A204.1 (cell line): ENCODE measurements around the gene FGF1.

ENCODE experiments used
- FAIRE-seq: peaks from 2 replicates; lab custom pipeline; 2012; peaks lifted over from hg19 to GRCh38; lab: Jason Lieb, UNC

Gene FGF1

GRCh38 chr5:142572006-142572405, 113.9 kb downstream of the FGF1 start:
- FAIRE-seq: no peak

GRCh38 chr5:142571371-142571770, 114.5 kb downstream of the FGF1 start:
- no peak for FAIRE-seq

- no peak for FAIRE-seq
These were observed 116.0 kb downstream of the FGF1 start for GRCh38 chr5:142569905-142570304.

- FAIRE-seq: no peak
These were observed 116.9 kb downstream of the FGF1 start for GRCh38 chr5:142568996-142569335.

GRCh38 chr5:142568283-142568995, 117.5 kb downstream of the FGF1 start:
- no peak for FAIRE-seq

GRCh38 chr5:142561486-142562097, 124.3 kb downstream of the FGF1 start:
- FAIRE-seq: no peak

GRCh38 chr5:142561029-142561428, 124.9 kb downstream of the FGF1 start:
- no peak for FAIRE-seq

GRCh38 chr5:142552107-142552506, 133.8 kb downstream of the FGF1 start:
- FAIRE-seq: no peak

- FAIRE-seq: no peak
These were observed 134.4 kb downstream of the FGF1 start for GRCh38 chr5:142551338-142552067.

- no peak for FAIRE-seq
These were observed 135.4 kb downstream of the FGF1 start for GRCh38 chr5:142550471-142550870.

- no peak for FAIRE-seq
These were observed 136.1 kb downstream of the FGF1 start for GRCh38 chr5:142549834-142550233.

- FAIRE-seq: peak; percentile 95
These were observed 137.1 kb downstream of the FGF1 start for GRCh38 chr5:142548739-142549275.

- no peak for FAIRE-seq
These were observed 138.2 kb downstream of the FGF1 start for GRCh38 chr5:142547445-142548380.

GRCh38 chr5:142545650-142546322, 140.1 kb downstream of the FGF1 start:
- no peak for FAIRE-seq

- FAIRE-seq: no peak
These were observed 140.8 kb downstream of the FGF1 start for GRCh38 chr5:142544946-142545649.

GRCh38 chr5:142544071-142544753, 141.7 kb downstream of the FGF1 start:
- no peak for FAIRE-seq

- no peak for FAIRE-seq
These were observed 143.0 kb downstream of the FGF1 start for GRCh38 chr5:142542906-142543305.
